Stimulated activated CD4-positive, alpha-beta T cell treated with anti-CD3 and anti-CD28 coated beads, Interleukin-15, amount 100 ng/mL, for 1 hour (primary cell): ENCODE measurements around the gene MAP4K1.
"Not testable (repeated sequence)": the region's sequence is repeated elsewhere in the genome, so short reads cannot be mapped to it uniquely, and the experiment has no call there.

ENCODE experiments used
- DNase-seq, 2 donors: peaks; one replicate each; pipeline ENCODE4 v3.0.0-alpha.2; 2020; ENCODE audit warnings: low read depth in 1 of 2, low spot score in 1 of 2

MAP4K1 gene

DNA sequence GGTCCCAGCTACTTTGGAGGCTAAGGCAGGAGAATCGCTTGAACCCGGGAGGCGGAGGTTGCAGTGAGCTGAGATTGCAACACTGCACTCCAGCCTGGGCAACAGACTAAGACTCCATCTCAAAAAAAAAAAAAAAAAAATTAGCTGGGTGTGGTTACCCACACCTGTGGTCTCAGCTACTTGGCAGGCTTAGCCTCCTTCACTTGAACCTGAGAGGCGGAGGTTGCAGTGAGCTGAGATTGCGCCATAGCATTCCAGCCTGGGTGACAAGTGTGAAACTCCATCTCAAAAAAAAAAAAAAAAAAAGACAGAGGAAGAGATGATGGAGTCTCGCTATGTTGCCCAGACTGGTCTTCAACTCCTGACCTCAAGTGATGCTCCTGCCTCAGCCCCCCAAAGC, 38.4 kb downstream of the MAP4K1 start:
- not testable (repeated sequence) for DNase-seq

DNA sequence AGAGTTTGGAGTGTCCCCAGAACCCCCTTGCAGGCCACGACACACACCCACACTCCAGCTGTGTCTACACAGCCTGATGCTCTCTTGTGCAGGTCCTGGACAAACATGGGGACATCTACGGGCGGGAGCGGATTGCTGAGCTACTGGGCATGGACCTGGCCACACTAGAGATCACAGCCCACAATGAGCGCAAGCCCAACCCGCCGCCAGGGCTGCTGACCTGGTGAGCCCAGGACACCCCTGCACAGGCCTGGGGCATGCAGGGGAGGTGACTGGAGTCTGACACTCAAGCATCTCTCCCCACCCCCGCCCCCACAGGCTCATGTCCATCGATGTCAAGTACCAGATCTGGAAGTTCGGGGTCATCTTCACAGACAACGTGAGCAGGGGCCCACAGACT, 39.9 kb downstream of the MAP4K1 start:
- no peak for DNase-seq

DNA sequence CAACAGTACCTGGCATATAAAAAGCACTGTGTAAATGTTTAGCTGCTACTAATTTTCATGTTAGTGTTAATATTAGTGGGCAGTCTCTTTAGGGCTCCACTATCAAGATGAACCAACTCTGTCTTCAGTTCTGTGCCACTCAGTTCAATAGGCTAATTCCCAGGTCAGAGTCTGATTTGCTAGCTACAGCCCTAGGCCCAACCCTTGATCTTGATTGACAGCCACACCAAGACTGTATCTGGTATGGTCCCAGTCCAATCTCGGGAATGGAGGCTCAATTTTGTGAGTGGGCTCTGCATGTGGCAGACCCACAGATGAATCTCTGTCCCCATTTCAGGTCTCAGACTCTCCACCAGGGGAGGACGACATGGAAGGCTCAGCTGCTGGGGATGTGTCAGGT, 46.1 kb downstream of the MAP4K1 start:
- DNase-seq: no peak

DNA sequence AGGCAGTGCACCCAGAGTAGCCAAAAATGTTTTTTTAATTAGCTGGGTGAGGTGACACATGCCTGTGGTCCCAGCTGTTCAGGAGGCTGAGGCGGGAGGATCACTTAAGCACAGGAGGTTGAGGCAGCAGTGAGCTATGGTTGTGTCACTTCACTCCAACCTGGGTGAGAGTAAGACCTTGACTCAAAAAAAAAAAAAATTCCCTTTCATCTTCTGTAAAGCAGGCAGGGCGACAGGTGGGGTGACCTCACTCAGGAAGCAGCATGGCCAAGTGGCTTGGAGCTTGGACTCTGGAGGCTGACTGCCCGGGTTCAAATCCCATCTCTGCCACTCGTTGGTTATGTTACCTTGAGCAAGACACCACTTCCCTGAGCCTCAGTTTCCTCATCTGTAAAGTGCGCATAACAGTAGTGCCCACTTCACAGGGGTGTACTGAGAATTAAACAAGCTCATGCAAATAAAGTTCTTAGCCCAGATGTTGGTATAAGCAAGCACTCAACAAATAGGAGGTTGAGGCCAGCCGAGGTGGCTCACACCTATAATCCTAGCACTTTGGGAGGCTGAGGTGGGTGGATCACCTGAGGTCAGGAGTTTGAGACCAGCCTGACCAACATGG, 48.3 kb downstream of the MAP4K1 start:
- no peak for DNase-seq

DNA sequence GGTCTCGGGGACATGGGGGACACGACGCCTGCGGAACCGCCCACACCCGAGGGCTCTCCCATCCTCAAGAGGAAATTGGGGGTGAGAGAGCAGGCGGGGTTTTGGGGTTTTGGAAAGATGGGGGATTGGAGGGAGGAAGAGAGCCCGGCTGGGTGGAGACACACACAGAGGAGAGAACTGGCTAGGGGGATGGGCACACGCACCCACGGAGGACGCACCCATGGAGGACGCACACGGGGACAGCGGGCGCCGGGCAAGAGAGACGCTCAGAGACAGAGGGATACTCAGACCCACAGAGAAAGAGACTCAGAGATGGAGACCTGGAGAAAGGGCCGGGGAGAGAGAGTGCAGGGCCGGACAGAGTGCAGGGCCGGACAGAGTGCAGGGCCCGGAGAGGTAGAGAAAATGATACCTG, 52.1 kb downstream of the MAP4K1 start:
- no peak for DNase-seq

DNA sequence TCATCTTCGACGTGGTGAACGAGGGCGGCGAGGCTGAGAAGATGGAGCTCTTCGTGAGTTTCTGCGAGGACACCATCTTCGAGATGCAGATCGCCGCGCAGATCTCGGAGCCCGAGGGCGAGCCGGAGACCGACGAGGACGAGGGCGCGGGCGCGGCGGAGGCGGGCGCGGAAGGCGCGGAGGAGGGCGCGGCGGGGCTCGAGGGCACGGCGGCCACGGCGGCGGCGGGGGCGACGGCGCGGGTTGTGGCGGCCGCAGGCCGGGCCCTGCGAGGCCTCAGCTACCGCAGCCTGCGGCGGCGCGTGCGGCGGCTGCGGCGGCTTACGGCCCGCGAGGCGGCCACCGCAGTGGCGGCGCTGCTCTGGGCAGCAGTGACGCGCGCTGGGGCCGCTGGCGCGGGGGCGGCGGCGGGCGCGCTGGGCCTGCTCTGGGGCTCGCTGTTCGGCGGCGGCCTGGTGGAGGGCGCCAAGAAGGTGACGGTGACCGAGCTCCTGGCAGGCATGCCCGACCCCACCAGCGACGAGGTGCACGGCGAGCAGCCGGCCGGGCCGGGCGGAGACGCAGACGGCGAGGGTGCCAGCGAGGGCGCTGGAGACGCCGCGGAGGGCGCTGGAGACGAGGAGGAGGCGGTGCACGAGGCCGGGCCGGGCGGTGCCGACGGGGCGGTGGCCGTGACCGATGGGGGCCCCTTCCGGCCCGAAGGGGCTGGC, 52.6 kb downstream of the MAP4K1 start:
- DNase-seq: no peak

DNA sequence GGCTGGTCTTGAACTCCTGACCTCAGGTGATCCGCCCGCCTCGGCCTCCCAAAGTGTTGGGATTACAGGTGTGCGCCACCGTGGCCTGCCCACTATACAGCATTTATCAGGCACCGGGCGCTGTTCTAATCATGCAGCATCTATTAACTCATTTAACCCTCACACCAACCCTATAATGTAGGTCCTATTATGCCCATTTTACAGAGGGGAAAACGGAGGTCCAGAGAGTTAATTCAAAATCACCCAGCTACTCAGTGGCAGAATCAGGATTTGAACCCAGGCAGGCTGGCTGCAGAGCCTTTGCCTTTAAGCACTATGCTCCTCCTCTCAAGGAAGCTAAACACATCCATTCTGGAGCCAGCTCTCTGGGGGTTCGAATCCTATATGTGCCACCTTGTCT, 54.3 kb downstream of the MAP4K1 start:
- no peak for DNase-seq

DNA sequence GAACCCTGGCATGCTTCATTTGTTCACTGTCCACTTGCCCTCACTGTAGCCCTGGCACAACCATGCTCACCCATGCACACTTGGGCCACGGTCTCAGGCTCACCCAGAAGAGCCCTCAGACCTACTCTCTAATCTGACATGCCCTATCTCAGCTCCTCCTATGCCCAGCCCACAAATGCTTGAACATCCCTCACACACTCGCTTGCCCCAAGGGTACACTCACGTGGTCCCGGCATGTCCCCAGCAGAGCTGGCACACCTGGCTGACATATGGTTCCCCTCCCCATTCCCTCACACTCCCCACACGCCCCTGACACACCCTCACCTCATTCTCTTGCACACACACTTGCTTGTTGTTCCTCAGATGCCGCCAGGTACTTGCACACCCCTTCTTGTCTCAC, 55.7 kb downstream of the MAP4K1 start:
- no peak for DNase-seq

DNA sequence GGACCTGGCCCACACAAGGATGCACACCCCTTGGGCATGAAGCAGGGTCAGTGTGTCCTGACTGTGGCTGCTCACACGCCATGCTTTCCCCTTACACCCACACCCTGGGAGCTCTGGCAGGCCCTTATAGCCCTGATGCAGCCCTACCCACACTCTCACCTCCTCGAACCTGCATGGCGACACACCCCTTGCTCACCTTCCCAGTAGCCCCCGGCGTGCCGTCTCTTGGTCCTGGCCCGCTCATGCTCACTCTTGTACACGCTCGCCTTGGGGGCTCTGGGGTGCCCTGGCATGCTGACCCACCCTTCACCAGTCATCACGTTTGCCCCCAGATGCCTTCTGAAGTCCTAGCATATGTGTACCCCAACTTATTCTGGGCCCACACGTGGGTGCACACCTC, 56.1 kb downstream of the MAP4K1 start:
- no peak for DNase-seq

DNA sequence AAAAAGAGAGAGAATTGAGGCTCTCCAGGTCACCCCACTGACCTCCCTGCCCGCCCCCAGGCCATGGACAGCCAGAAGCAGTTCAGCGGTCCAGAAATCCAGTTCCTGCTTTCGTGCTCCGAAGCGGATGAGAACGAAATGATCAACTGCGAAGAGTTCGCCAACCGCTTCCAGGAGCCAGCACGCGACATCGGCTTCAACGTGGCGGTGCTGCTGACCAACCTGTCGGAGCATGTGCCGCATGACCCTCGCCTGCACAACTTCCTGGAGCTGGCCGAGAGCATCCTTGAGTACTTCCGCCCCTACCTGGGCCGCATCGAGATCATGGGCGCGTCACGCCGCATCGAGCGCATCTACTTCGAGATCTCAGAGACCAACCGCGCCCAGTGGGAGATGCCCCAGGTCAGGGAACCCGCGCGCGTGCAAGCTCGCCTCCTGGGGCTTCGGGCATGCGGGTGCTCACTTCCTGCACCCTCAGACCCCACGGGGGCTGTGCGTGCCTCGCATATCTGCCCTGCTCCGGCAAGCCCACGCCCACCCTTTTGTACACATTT, 56.6 kb downstream of the MAP4K1 start:
- DNase-seq: no peak

DNA sequence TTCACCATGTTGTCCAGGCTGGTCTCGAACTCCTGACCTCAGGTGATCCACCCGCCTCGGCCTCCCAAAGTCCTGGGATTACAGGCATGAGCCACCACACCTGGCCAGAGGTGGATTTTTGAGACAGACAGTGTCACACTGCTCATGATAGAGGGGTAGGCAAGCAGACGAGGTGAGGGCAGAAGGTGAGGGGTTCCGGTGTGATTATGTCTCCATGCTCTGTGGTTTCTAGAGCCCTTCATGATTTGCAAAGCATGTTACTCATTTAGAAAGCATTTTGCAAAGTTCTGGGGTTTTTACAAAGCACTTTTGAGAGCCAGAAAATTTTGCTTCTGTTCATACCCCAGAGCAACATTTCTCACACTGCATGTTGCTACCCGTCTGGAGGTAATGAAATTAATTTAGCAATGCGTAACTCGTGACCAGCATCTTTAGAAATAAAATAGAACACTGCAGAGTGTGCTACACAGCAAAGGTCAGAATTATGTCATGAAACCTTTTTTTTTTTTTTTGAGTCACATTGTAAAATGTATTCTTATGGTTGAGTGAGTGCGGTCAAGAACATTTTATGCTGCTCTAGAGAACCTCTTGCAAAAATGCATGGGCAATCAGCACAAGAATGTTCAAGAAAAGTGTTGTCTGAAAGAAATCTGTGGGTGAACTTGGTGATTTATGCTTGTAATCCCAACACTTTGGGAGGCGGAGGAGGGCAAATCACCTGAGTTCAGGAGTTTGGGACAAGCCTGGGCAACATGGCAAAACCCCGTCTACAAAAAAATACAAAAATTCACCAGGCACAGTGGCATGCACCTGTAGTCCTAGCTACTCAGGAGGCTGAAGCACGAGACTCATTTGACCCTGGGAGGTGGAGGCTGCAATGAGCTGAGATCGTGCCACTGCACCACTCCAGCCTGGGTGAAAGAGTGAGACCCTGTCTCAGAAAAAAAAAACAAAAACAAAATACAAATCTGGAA, 58.0 kb downstream of the MAP4K1 start:
- DNase-seq: no peak

DNA sequence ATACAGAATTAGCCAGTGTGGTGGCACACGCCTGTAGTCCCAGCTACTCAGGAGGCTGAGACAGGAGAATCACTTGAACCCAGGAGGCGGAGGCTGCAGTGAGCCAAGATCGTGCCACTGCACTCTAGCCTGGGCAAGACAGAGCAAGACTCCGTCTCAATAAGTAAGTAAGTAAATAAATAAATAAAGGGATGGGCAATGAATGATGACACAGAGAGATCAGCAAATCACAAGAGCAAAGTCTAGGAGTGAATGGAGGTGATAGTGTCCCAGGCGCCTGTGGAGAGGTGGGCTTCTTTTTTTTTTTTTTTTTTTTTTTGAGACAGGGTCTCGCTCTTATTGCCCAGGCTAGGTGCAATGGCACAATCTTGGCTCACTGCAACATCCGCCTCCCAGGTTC, 58.8 kb downstream of the MAP4K1 start:
- DNase-seq: not testable (repeated sequence)

DNA sequence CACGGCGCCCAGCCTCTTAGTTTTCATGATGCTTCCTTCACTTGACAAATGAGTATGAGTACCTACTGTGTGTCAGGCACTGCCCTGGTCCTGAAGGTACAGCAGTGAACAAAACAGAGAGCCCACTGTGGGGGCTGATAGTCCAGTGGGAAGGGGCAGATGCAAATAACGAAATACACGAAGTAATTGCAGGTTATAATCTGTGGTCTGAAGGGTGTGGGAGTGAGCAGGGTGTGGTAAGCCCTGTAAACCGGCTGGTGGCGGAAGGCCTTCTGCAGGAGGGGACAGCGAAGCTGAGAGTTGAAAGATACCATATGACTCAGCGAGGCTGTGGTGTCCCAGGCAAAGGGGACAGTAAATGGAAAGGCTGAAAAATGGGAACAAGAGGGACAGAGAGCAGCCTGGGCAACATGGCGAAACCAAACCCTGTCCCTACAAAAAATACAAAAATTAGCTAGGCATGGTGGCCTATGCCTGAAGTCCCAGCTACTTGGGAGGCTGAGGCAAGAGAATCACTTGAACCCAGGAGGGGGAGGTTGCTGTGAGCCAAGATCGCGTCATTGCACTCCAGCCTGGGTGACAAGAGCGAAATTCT, 60.5 kb downstream of the MAP4K1 start:
- no peak for DNase-seq

DNA sequence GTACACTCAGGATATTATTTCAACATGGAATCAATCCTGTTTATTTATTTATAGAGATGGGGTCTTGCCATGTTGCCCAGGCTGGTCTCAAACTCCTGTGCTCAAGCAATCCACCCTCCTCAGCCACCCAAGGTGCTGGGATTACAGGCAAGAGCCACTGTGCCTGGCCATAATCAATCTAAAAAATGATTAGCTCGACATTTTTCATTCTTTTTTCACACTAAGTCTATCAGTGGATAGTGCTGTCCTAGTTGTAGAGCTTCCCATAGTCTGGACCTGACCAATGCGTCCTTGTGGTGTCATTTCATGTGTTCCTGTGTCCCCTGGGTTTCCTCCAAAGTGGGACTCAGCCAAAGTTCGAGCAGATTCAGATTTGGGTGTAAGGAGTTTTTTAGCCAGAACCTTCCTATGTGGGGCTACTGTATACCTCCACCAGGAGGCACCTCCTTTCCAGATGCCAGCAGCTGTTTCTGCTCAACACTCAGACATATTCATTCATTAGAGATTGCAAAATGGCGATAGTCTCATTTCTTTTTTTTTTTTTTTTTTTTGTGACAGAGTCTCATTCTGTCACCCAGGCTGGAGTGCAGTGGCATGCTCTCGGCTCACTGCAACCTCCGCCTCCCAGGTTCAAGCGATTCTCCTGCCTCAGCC, 61.1 kb downstream of the MAP4K1 start:
- no peak for DNase-seq

DNA sequence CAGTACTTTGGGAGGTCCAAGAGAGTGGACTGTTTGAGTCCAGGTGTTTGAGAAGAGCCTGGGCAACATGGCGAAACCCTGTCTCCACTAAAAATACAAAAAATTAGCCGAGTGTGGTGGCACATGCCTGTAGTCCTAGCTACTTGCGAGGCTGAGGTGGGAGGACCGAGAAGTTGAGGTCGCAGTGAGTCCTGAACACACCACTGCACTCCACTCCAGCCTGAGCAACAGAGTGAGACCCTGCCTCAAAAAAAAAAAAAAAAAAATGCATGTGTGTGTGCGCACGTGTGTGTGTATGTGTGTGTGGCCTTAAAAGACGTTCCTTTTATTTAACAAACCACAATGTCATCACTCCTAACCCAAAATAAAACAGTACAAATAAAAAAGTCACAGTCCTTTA, 62.6 kb downstream of the MAP4K1 start:
- DNase-seq: no peak

DNA sequence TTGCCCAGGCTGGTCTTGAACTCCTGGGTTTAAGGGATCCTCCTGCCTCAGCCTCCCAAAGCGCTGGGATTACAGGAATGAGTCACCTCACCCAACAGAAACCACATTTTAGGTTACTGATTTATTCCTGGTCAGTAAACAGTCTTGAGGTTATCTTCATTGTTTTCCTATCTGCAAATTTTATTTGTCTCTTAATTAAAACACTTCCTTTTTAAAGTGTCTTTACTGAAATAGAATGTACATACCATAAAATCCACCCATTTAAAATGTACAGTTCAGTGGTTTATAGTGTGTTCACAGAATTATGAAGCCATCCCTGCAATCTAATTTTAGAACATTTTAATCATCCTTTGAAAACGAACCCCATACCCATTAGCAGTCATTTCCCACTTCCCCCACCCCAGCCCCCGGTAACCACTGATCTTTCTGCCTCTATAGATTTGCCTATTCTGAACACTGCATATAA, 63.0 kb downstream of the MAP4K1 start:
- DNase-seq: no peak

DNA sequence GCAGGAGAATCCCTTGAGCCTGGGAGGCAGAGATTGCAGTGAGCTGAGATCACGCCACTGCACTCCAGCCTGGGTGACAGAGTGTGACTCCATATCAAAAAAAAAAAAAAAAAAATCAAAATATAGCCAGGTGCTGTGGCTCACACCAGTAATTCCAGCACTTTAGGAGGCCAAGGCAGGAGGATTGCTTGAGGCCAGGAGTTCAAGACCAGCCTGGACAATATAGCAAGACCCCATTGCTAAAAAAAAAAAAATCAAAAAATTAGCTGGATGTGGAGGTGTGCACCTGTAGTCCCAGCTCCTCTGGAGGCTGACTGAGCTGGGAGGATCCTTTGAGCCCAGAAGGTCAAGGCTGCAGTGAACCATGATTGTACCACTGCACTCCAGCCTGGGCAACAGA, 64.5 kb downstream of the MAP4K1 start:
- DNase-seq: not testable (repeated sequence)

DNA sequence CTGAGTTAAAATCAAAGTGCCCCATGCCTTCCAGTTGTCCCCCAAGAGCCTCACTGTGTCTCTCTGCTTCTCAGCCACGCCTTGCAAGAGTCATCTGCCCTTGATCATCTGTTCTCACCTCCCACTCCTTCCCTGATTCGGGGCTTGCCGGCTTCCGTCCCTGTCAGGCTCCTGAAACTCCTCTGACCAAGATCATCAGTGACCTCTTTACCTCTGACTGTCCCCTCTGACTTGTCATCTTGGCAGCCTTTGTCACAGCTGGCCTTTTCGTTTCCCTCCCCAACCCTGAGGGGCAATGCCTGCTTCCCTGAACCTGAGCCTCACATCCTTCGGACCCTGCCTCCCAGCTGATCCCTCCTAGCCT, 66.3 kb downstream of the MAP4K1 start:
- DNase-seq: no peak

DNA sequence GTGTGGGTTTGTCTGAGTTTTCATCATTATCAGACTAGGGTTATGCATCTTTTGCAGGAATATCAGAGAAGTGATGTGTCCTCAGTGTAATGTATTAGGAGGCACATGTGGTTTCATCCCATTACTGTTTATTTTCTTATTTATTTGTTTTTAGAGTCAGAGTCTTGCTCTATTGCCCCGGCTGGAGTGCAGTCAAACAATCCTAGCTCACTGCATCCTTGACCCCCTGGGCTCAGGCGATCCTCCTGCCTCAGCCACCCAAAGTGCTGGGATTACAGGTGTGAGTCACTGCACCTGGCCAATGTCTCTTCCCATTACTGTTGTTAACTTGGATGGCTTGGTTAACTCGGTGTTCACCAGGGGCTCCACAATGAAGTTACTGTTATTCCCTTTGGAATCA, 67.4 kb downstream of the MAP4K1 start:
- no peak for DNase-seq

DNA sequence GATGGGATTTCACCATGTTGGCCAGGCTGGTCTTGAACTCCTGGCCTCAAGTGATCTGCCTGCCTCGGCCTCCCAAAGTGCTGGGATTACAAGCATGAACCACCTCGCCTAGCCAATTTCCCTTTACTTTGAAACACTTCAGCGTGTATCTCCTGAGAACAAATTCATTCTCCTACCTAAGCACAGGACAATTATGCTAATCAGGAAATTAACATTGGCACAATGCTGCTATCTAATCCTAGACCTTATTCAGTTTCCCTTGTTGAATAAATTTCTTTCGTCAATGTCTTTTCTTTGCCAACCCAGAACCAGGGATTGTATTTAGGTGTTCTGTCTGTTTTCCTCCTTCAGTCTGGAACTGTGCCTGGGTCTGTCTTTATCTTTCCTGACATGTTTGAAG, 67.8 kb downstream of the MAP4K1 start:
- no peak for DNase-seq

DNA sequence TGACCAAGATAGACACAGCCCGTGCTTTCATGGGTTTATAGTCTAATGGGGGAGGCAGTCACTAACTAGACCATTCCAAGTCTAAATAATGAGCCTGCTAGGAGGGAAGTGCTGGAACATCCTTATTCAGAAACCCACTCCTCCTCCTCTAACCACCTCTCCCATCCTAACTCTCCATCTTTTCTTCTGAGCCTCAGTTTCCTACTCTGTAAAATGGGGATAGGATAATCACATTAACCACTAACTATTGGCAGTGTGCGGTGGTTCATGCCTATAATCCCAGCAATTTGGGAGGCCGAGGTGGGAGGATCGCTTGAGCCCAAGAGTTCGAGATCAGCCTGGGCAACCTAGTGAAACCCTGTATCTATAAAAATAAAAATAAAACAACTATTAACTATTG, 68.7 kb downstream of the MAP4K1 start:
- no peak for DNase-seq
